ENCODE data around the gene BTBD2. TPM values are rescaled to one million over a fixed set of nuclear protein-coding genes. Genes with fewer than 3 reads are reported as not detected.

Gene BTBD2
- total RNA-seq, 1 donor from 2014 or later, result 118 TPM

- peak overlapping the region; percentile 79 for H3K27ac Mint-ChIP-seq
- H3K4me3 Mint-ChIP-seq, result no peak overlapping the region
These were observed 11.6 kb downstream of the BTBD2 start for GRCh38 chr19:2003874-2004273.

DNA sequence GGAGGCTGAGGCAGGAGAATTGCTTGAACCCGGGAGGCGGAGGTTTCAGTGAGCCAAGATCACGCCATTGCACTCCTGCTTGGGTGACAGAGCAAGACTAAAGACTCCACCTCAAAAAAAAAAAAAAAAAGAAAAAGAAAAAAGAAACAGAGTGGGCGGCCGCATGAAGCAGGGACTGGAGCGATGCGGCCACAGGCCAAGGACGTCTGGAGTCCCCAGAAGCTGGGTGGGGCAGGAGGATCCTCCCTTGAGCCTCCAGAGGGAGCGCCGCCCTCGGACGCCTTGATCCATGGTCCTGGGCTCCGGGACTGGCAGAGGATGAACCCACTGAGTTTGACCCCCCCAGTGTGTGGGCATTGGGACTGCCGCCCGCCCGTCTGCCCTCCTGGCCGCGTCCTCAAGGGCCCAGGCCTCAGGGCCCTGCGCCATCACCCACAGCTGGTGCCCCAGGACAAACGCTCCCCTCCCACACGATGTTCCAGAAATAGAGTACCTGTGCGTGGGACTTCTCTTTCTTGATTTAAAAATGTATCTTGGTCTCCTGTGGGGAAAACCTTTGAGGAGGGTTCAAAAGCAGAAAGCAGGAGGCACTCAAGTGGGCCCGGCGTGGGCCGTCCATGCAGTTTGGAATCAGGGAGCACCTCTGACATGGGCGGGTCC lies 15.5 kb downstream of the BTBD2 start:
- Mint-ChIP-seq H3K9me3 (no peaks in the 10 kb centered on the region), H3K4me1 (ENCODE audit: unreplicated experiment) (peaks cover 4% of the 10 kb centered on the region), H3K27ac (no peak overlapping the region), H3K4me3 (no peak overlapping the region), H3K36me3 (peaks cover 27% of the 10 kb centered on the region), H3K27me3 (no peaks in the 10 kb centered on the region)
- no peak for TF ChIP-seq CTCF (conservative IDR thresholded peaks at IDR 0.05)
- DNase-seq (ENCODE audit: extremely low spot score, unreplicated experiment), result no peak

More at GRCh38 chr19:2003874-2004273, 11.6 kb downstream of the BTBD2 start:
- no peaks in the 10 kb centered on the region for H3K27me3 Mint-ChIP-seq
- peaks cover 9% of the 10 kb centered on the region for H3K36me3 Mint-ChIP-seq
- H3K4me1 Mint-ChIP-seq (ENCODE audit: unreplicated experiment), result peaks cover 4% of the 10 kb centered on the region
- TF ChIP-seq CTCF (conservative IDR thresholded peaks at IDR 0.05), result no peak
- H3K9me3 Mint-ChIP-seq, result no peaks in the 10 kb centered on the region
- no peak for DNase-seq (ENCODE audit: extremely low spot score, unreplicated experiment)

- no peak for DNase-seq (ENCODE audit: extremely low spot score, unreplicated experiment)
- no peaks in the 10 kb centered on the region for H3K27me3 Mint-ChIP-seq
- H3K36me3 Mint-ChIP-seq, result peaks cover 30% of the 10 kb centered on the region
- no peak overlapping the region for H3K4me3 Mint-ChIP-seq
- no peaks in the 10 kb centered on the region for H3K9me3 Mint-ChIP-seq
- peaks cover 4% of the 10 kb centered on the region for H3K4me1 Mint-ChIP-seq (ENCODE audit: unreplicated experiment)
- no peak for TF ChIP-seq CTCF (conservative IDR thresholded peaks at IDR 0.05)
- no peak overlapping the region for H3K27ac Mint-ChIP-seq
These were observed 16.5 kb downstream of the BTBD2 start for GRCh38 chr19:1998712-1999708.

DNA sequence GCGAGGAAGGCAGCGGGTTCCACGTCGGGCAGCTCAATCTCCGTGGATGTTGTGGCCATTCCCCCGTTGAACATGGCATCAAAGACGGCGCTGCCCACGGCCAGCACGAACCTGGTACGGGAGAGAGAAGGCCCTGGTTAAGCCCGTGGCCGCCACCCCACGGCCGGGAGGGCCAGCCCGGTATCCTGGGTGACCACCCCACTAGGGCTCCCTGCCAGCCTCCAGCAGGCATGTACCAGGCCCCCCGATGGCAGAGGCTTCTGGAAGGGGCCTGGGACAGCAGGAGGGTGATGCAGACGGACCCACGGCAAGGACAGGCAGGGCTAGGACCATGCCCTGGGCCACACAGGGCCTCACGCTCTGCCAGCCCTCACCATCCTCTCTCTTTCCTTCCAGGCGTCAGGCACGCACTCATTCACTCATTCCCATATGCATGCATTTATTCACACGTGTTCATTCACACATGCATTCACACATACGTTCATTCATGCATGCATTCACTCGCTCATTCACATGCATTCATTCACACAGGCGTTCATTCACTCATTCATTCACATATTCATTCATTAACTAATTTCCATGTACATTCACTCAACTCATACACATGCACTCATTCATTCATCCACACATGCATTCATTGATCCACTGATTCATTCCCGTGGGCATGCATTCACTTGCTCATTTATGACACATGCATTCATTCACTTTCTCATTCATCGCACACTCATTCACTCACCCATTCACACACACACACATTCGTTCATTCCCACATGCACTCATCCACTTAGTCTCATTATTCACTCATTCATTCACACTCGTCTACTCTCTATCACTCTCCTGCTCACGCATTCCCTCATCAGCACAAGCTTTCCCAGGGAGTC lies 17.9 kb downstream of the BTBD2 start:
- Mint-ChIP-seq H3K27ac (no peak overlapping the region), H3K4me1 (ENCODE audit: unreplicated experiment) (no peaks in the 10 kb centered on the region), H3K27me3 (no peaks in the 10 kb centered on the region), H3K36me3 (peaks cover 31% of the 10 kb centered on the region), H3K4me3 (no peak overlapping the region), H3K9me3 (no peaks in the 10 kb centered on the region)
- DNase-seq (ENCODE audit: extremely low spot score, unreplicated experiment), result no peak
- TF ChIP-seq CTCF (conservative IDR thresholded peaks at IDR 0.05), result no peak

DNA sequence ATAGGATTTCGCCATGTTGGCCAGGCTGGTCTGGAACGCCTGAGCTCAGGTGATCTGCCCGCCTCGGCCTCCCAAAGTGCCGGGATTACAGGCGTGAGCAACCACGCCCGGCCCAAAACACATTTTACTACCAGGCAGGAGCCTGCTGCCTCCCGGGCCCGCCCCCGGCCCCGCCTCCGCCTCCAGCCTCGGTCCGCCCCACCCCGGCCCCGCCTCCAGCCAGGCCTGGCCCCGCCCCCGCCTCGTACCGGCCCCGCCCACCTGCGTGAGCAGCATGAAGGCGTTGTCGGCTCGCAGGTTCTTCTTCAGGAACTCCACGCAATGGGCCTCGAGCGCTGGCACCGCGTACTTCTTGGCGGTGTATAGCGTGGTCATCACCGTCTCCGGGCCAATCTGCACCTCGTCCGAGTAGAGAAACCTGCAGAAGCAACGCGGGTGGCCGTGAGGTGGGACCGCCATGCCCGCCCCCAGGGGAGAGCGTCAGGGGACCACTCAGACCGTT lies 22.7 kb downstream of the BTBD2 start:
- no peak for TF ChIP-seq CTCF (conservative IDR thresholded peaks at IDR 0.05)
- no peak overlapping the region for H3K27ac Mint-ChIP-seq
- H3K4me3 Mint-ChIP-seq, result no peak overlapping the region
- no peaks in the 10 kb centered on the region for H3K27me3 Mint-ChIP-seq
- no peak for DNase-seq (ENCODE audit: extremely low spot score, unreplicated experiment)
- H3K4me1 Mint-ChIP-seq (ENCODE audit: unreplicated experiment), result no peaks in the 10 kb centered on the region
- peaks cover 24% of the 10 kb centered on the region for H3K36me3 Mint-ChIP-seq
- no peaks in the 10 kb centered on the region for H3K9me3 Mint-ChIP-seq
